ENCODE results near the gene TMUB1. TPM values are rescaled to one million over a fixed set of nuclear protein-coding genes. Genes with fewer than 3 reads are reported as not detected.

The TMUB1 gene
- total RNA-seq, 1 experiment from 2014 or later = 43.8 TPM

- CTCF ChIA-PET = interaction anchor here (0.7 kb wide), 1 partner anchor 158 kb away, joined by 4 read pairs; no protein-coding TSS in a partner anchor
- intact Hi-C loops (cut with micrococcal nuclease; ENCODE audit: unreplicated experiment) = no loop called here
- Histone ChIP-seq H3K27ac (ENCODE audit: low read depth, low read length, poor library complexity, severe bottlenecking) (peak within 1 kb of the TSS; percentile 92), H3K4me3 (ENCODE audit: low read depth, low read length, poor library complexity, severe bottlenecking) (peak within 1 kb of the TSS; percentile 95), H3K27me3 (replicated peaks; ENCODE audit: insufficient read depth, low read depth, low read length, poor library complexity) (no peaks in the 10 kb centered on the region), H3K9me3 (ENCODE audit: low read depth, low read length, poor library complexity, severe bottlenecking) (no peaks in the 10 kb centered on the region), H3K4me1 (ENCODE audit: insufficient read depth, low read length, poor library complexity, severe bottlenecking) (peaks cover 44% of the 10 kb centered on the region), H3K36me3 (ENCODE audit: insufficient read depth, low read length, poor library complexity, severe bottlenecking) (peaks cover 13% of the 10 kb centered on the region)
- TF ChIP-seq, protein P1, sequence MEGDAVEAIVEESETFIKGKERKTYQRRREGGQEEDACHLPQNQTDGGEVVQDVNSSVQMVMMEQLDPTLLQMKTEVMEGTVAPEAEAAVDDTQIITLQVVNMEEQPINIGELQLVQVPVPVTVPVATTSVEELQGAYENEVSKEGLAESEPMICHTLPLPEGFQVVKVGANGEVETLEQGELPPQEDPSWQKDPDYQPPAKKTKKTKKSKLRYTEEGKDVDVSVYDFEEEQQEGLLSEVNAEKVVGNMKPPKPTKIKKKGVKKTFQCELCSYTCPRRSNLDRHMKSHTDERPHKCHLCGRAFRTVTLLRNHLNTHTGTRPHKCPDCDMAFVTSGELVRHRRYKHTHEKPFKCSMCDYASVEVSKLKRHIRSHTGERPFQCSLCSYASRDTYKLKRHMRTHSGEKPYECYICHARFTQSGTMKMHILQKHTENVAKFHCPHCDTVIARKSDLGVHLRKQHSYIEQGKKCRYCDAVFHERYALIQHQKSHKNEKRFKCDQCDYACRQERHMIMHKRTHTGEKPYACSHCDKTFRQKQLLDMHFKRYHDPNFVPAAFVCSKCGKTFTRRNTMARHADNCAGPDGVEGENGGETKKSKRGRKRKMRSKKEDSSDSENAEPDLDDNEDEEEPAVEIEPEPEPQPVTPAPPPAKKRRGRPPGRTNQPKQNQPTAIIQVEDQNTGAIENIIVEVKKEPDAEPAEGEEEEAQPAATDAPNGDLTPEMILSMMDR (conservative IDR thresholded peaks at IDR 0.05; ENCODE audit: low read depth, low read length) = no peak
- no peak for TF ChIP-seq EZH2 (IDR thresholded peaks at IDR 0.05; ENCODE audit: borderline replicate concordance, low read depth, low read length, poor library complexity, severe bottlenecking)
- no TSS peak for BruUV-seq (replicated peaks)
- POLR2A ChIA-PET (ENCODE audit: low non-redundant PET) = no interaction called here
- DNase-seq (ENCODE audit: low spot score) = peak; percentile 81
These were observed 2.7 kb upstream of the TMUB1 start, which contains the start of gene AGAP3 for GRCh38 chr7:151085691-151086620. TSS of gene AGAP3 (plus strand) at chr7:151086475. CDS start at chr7:151086742, 267 bp downstream.

DNA sequence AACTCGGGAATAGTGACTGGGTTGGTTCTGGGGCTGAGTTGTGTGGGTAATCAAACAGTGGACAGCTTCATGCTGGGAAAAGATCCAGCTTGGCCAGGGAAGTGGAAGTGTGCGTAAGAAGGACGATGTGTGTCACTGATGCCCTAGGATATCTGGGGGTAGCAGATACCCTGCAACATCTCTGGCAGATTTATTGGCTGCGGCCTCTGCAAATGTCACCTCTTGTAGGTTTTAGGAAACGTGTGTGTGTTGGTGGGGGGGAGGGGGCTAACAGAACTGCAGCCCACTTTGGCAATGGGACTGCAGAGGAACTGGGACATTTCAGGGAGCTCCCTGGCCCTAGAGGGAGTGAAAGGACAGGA lies 2.0 kb upstream of the TMUB1 start:
- BruUV-seq (replicated peaks) = no TSS peak
- POLR2A ChIA-PET (ENCODE audit: low non-redundant PET) = no interaction called here
- peak overlapping the region; percentile 95 for H3K4me3 ChIP-seq (ENCODE audit: low read depth, low read length, poor library complexity, severe bottlenecking)

GRCh38 chr7:151083824-151084160 lies 499 bp upstream of the TMUB1 start:
- no TSS peak for BruUV-seq (replicated peaks)
- no peak for DNase-seq (ENCODE audit: low spot score)
- peaks cover 4% of the 10 kb centered on the region for H3K36me3 ChIP-seq (ENCODE audit: insufficient read depth, low read length, poor library complexity, severe bottlenecking)
- peak overlapping the region; percentile 99 for H3K4me3 ChIP-seq (ENCODE audit: low read depth, low read length, poor library complexity, severe bottlenecking)
- intact Hi-C loops (cut with micrococcal nuclease; ENCODE audit: unreplicated experiment) = no loop called here
- H3K9me3 ChIP-seq (ENCODE audit: low read depth, low read length, poor library complexity, severe bottlenecking) = no peaks in the 10 kb centered on the region
- TF ChIP-seq, protein P1 (conservative IDR thresholded peaks at IDR 0.05; ENCODE audit: low read depth, low read length) = no peak
- no peak for TF ChIP-seq EZH2 (IDR thresholded peaks at IDR 0.05; ENCODE audit: borderline replicate concordance, low read depth, low read length, poor library complexity, severe bottlenecking)
- H3K27me3 ChIP-seq (replicated peaks; ENCODE audit: insufficient read depth, low read depth, low read length, poor library complexity) = no peaks in the 10 kb centered on the region
- ChIA-PET POLR2A (ENCODE audit: low non-redundant PET) (no interaction called here), CTCF (no interaction called here)
- no peak overlapping the region for H3K27ac ChIP-seq (ENCODE audit: low read depth, low read length, poor library complexity, severe bottlenecking)
- H3K4me1 ChIP-seq (ENCODE audit: insufficient read depth, low read length, poor library complexity, severe bottlenecking) = peaks cover 52% of the 10 kb centered on the region

More for the DNA sequence above, 2.0 kb upstream of the TMUB1 start:
- Histone ChIP-seq H3K27ac (ENCODE audit: low read depth, low read length, poor library complexity, severe bottlenecking) (no peak overlapping the region), H3K9me3 (ENCODE audit: low read depth, low read length, poor library complexity, severe bottlenecking) (no peaks in the 10 kb centered on the region), H3K27me3 (replicated peaks; ENCODE audit: insufficient read depth, low read depth, low read length, poor library complexity) (no peaks in the 10 kb centered on the region), H3K4me1 (ENCODE audit: insufficient read depth, low read length, poor library complexity, severe bottlenecking) (peaks cover 44% of the 10 kb centered on the region), H3K36me3 (ENCODE audit: insufficient read depth, low read length, poor library complexity, severe bottlenecking) (peaks cover 13% of the 10 kb centered on the region)
- TF ChIP-seq, protein P1 (conservative IDR thresholded peaks at IDR 0.05; ENCODE audit: low read depth, low read length) = no peak
- TF ChIP-seq EZH2 (IDR thresholded peaks at IDR 0.05; ENCODE audit: borderline replicate concordance, low read depth, low read length, poor library complexity, severe bottlenecking) = no peak
- intact Hi-C loops (cut with micrococcal nuclease; ENCODE audit: unreplicated experiment) = no loop called here
- CTCF ChIA-PET = interaction anchor here (0.7 kb wide), 2 partner anchors 29 to 159 kb away, joined by 4 to 6 read pairs; no protein-coding TSS in a partner anchor
- no peak for DNase-seq (ENCODE audit: low spot score)
